HepG2 (cell line): Measurements from ENCODE around the gene ELMOD1. TPM values are rescaled to one million over a fixed set of nuclear protein-coding genes. Genes with fewer than 3 reads are reported as not detected.

Source experiments
- ATAC-seq: fragments of 200-7000 bp; cut with Tn5 transposase; 3 replicates; pipeline ENCODE4 v1.9.1; 2020; ENCODE audit warnings: mild to moderate bottlenecking, moderate library complexity
- BruUV-seq: library from RNA; stranded (reverse); fragments of 400-500 nt; replicated peaks from 2 replicates; lab custom pipeline; 2021; lab: Mats Ljungman, UMichigan
- CTCF ChIA-PET: fragments of 300-600 bp; formaldehyde crosslinking; extraction: SDS; loops from one replicate; lab custom pipeline; 2021; ENCODE audit warnings: low total read pairs, inconsistent platforms, low intra/inter-chr PET ratio; lab: Yijun Ruan, JAX
- POLR2A ChIA-PET: fragments of 350-600 bp; sonication (Branson Sonifier 250); formaldehyde crosslinking; loops from one replicate; lab custom pipeline; 2020; ENCODE audit warnings: antibody characterized with exemption, inconsistent platforms; lab: Yijun Ruan, JAX
- DNase-seq: peaks from one replicate; pipeline ENCODE4 v3.0.0-alpha.2; 2015; ENCODE audit warnings: low spot score
- FAIRE-seq: peaks from 3 replicates; lab custom pipeline; 2011; peaks lifted over from hg19 to GRCh38; lab: Jason Lieb, UNC
- H2AFZ ChIP-seq: one replicate; pipeline ENCODE4 v1.6.1; 2011; ENCODE audit warnings: low read length, inconsistent platforms
- H3K27ac ChIP-seq: fragments of 300-600 bp; 3 replicates; pipeline ENCODE4 v1.8.0; 2011; ENCODE audit warnings: mixed run types, mild to moderate bottlenecking, mixed read lengths, low read length, inconsistent platforms; ENCODE audit not compliant: insufficient read depth; ENCODE audit errors: extremely low read length
- H3K27me3 ChIP-seq, 2 experiments: fragments of 200-600 bp in 1 of 2; 2 replicates in 1 of 2; 3 replicates in 1 of 2; pipeline versions ENCODE4 v1.6.0 to v1.8.0; 2011; ENCODE audit warnings: low read length in 2 of 2, mild to moderate bottlenecking in 2 of 2, moderate library complexity in 2 of 2, inconsistent platforms in 1 of 2; ENCODE audit not compliant: insufficient read depth in 2 of 2, control insufficient read depth in 1 of 2
- H3K36me3 ChIP-seq, 2 experiments: fragments of 200-600 bp in 1 of 2; replicated peaks in 1 of 2; 2 replicates in 1 of 2; 3 replicates in 1 of 2; pipeline versions ENCODE4 v1.5.1 to v1.8.0; 2011; ENCODE audit warnings: low read length in 2 of 2, inconsistent platforms in 1 of 2; ENCODE audit not compliant: insufficient read depth in 2 of 2, control insufficient read depth in 1 of 2
- H3K4me1 ChIP-seq: 2 replicates; pipeline ENCODE4 v1.5.1; 2012; ENCODE audit warnings: low read length, inconsistent platforms; ENCODE audit not compliant: insufficient read depth
- H3K4me2 ChIP-seq: 2 replicates; pipeline ENCODE4 v1.6.0; 2011; ENCODE audit warnings: low read depth, low read length, inconsistent platforms
- H3K4me3 ChIP-seq, 3 experiments: fragments of 200-600 bp in 1 of 3; sonication (generic), shearing (Covaris generic) in 1 of 3; replicated peaks in 1 of 3; 2 replicates each; pipeline ENCODE4 v1.5.1; 2011 to 2016; ENCODE audit warnings: low read length in 3 of 3, inconsistent platforms in 2 of 3, low read depth in 2 of 3, mild to moderate bottlenecking in 2 of 3, control low read depth in 1 of 3, mixed read lengths in 1 of 3; ENCODE audit not compliant: insufficient read depth in 1 of 3
- H3K79me2 ChIP-seq: one replicate; pipeline ENCODE4 v1.6.1; 2011; ENCODE audit warnings: low read length, inconsistent platforms; ENCODE audit not compliant: insufficient read depth
- H3K9ac ChIP-seq: 2 replicates; pipeline ENCODE4 v1.6.0; 2011; ENCODE audit warnings: mild to moderate bottlenecking, low read depth, low read length, inconsistent platforms; ENCODE audit not compliant: insufficient read depth
- H3K9me3 ChIP-seq: 2 replicates; pipeline ENCODE4 v1.5.1; 2012; ENCODE audit warnings: mild to moderate bottlenecking, low read length
- H4K20me1 ChIP-seq: 2 replicates; pipeline ENCODE4 v1.6.0; 2011; ENCODE audit warnings: inconsistent platforms, mild to moderate bottlenecking, low read length, moderate library complexity; ENCODE audit not compliant: insufficient read depth
- AGO1 ChIP-seq: fragments of 200-400 bp; formaldehyde crosslinking; IDR thresholded peaks from 2 replicates; pipeline ENCODE4 v1.6.1; 2017; ENCODE audit warnings: mild to moderate bottlenecking, low read depth, low read length, moderate library complexity; ENCODE audit not compliant: poor library complexity, severe bottlenecking
- KDM2A ChIP-seq: sonication (generic); formaldehyde crosslinking; IDR thresholded peaks from 2 replicates; pipeline ENCODE4 v1.4.0; 2020; ENCODE audit warnings: low read depth, missing genetic modification reagents, borderline replicate concordance
- MEIS1 ChIP-seq: sonication (generic); formaldehyde crosslinking; IDR thresholded peaks from 2 replicates; pipeline ENCODE4 v1.9.0; 2021; ENCODE audit warnings: mild to moderate bottlenecking, missing genetic modification reagents, moderate library complexity, borderline replicate concordance
- MNT ChIP-seq: fragments of 450-650 bp; IDR thresholded peaks from 2 replicates; pipeline ENCODE4 v1.6.1; 2016
- NFRKB ChIP-seq: fragments of 450-650 bp; IDR thresholded peaks from 2 replicates; pipeline ENCODE4 v1.6.1; 2017
- POLR2AphosphoS2 ChIP-seq: IDR thresholded peaks from 2 replicates; pipeline ENCODE4 v1.6.1; 2011; ENCODE audit warnings: low read depth, low read length, improper control_type of control experiment
- PPARG ChIP-seq: conservative IDR thresholded peaks from 2 replicates; pipeline ENCODE4 v1.6.1; 2016; ENCODE audit warnings: missing biosample characterization, missing genetic modification reagents
- SATB2 ChIP-seq: sonication (generic); formaldehyde crosslinking; IDR thresholded peaks from 2 replicates; pipeline ENCODE4 v1.5.0; 2020; ENCODE audit warnings: missing genetic modification reagents
- SETDB1 ChIP-seq: sonication (generic); formaldehyde crosslinking; IDR thresholded peaks from 2 replicates; pipeline ENCODE4 v1.5.1; 2020; ENCODE audit warnings: missing genetic modification reagents, mild to moderate bottlenecking, borderline replicate concordance
- THYN1 ChIP-seq: sonication (generic); formaldehyde crosslinking; IDR thresholded peaks from 2 replicates; pipeline ENCODE4 v1.8.1; 2023; ENCODE audit warnings: low read depth, mild to moderate bottlenecking, moderate library complexity, missing genetic modification reagents, borderline replicate concordance
- TSC22D2 ChIP-seq: sonication (generic); formaldehyde crosslinking; IDR thresholded peaks from 2 replicates; pipeline ENCODE4 v1.5.1; 2020; ENCODE audit warnings: missing genetic modification reagents, mild to moderate bottlenecking, borderline replicate concordance
- XRCC5 ChIP-seq: fragments of 200-400 bp; formaldehyde crosslinking; optimal IDR thresholded peaks from 2 replicates; pipeline ENCODE3; 2017; ENCODE audit warnings: mild to moderate bottlenecking, low read length
- ZNF530 ChIP-seq: sonication (generic); formaldehyde crosslinking; IDR thresholded peaks from 2 replicates; pipeline ENCODE4 v1.5.0; 2020; ENCODE audit warnings: low read depth, mild to moderate bottlenecking, missing genetic modification reagents
- ZNF775 ChIP-seq: sonication (generic); formaldehyde crosslinking; IDR thresholded peaks from 2 replicates; pipeline ENCODE4 v1.4.0; 2020; ENCODE audit warnings: missing genetic modification reagents, mild to moderate bottlenecking, moderate library complexity, borderline replicate concordance
- ZSCAN21 ChIP-seq: sonication (generic); formaldehyde crosslinking; IDR thresholded peaks from 2 replicates; pipeline ENCODE4 v1.8.0; 2022; ENCODE audit warnings: mild to moderate bottlenecking, missing genetic modification reagents, moderate library complexity, borderline replicate concordance
- WGBS: methylation state at CpG from one replicate; pipeline ENCODE4 v1.1.6; 2017; ENCODE audit warnings: low lambda C conversion rate; 5-methylcytosine and 5-hydroxymethylcytosine counted together
- in situ Hi-C: cut with HindIII; loops from 2 replicates; pipeline ENCODE4 v1.10.0; 2017; ENCODE audit warnings: low pct_unique_long_range_greater_than_20kb; ENCODE audit not compliant: extremely low pct_ligation_motif_present
- intact Hi-C: fragments of 100-400 bp; cut with micrococcal nuclease; formaldehyde crosslinking; loops from one replicate; pipeline ENCODE4 v1.10.0; 2022; ENCODE audit not compliant: unreplicated experiment
- polyA plus RNA-seq, 8 experiments: library from polyadenylated mRNA; depleted of rRNA in 3 of 8; stranded (reverse) in 7 of 8; unstranded in 1 of 8; fragments of >200 nt; fragmentation: Illumina TruSeq in 4 of 8; extraction: Trizol in 4 of 8; gene quantifications; 2 replicates each; pipeline versions ENCODE4 v1.2.1 to v1.2.3, GENCODE V29; 2011 to 2016; ENCODE audit warnings: low read depth in 4 of 8, missing spikeins in 1 of 8, mixed read lengths in 1 of 8; ENCODE audit not compliant: insufficient read depth in 1 of 8
- total RNA-seq, 5 experiments: library from RNA; depleted of rRNA; stranded (reverse); fragments of >200 nt; fragmentation: Illumina TruSeq; extraction: Trizol; gene quantifications; 2 replicates each; pipeline ENCODE4 v1.2.3, GENCODE V29; 2016; ENCODE audit warnings: low read depth in 1 of 5
- TF ChIP-seq, protein P1 (sequence below): sonication (generic); formaldehyde crosslinking; IDR thresholded peaks from 2 replicates; pipeline ENCODE4 v1.9.0; 2022; ENCODE audit warnings: low read depth, missing genetic modification reagents

ELMOD1 gene
- total and polyA plus RNA-seq, 2 of the 13 experiments (the other 11 are each of a cell fraction or from before 2014, with no cell fraction given), result not detected

- WGBS, result 0% methylated on average over 3 of the region's 3 CpGs
- no TSS peak for BruUV-seq
These were observed 113.5 kb downstream of the ELMOD1 start for GRCh38 chr11:107704451-107704850.

GRCh38 chr11:107705027-107705426 is 114.1 kb downstream of the ELMOD1 start:
- no peak overlapping the region for H3K4me2 ChIP-seq
- no peak overlapping the region for H3K4me3 ChIP-seq
- TF ChIP-seq POLR2AphosphoS2, result no peak
- TF ChIP-seq TSC22D2 (CRISPR knock-in tag), result no peak
- no peak for TF ChIP-seq XRCC5
- TF ChIP-seq ZSCAN21, result no peak
- TF ChIP-seq MNT, result no peak
- TF ChIP-seq ZNF775, result no peak
- no peak for TF ChIP-seq NFRKB
- TF ChIP-seq, protein P1, sequence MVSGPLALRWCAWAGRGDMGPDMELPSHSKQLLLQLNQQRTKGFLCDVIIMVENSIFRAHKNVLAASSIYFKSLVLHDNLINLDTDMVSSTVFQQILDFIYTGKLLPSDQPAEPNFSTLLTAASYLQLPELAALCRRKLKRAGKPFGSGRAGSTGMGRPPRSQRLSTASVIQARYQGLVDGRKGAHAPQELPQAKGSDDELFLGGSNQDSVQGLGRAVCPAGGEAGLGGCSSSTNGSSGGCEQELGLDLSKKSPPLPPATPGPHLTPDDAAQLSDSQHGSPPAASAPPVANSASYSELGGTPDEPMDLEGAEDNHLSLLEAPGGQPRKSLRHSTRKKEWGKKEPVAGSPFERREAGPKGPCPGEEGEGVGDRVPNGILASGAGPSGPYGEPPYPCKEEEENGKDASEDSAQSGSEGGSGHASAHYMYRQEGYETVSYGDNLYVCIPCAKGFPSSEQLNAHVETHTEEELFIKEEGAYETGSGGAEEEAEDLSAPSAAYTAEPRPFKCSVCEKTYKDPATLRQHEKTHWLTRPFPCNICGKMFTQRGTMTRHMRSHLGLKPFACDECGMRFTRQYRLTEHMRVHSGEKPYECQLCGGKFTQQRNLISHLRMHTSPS (CRISPR knock-in tag), result no peak
- no peak for TF ChIP-seq PPARG
- no peak for TF ChIP-seq ZNF530 (CRISPR knock-in tag)
- no peak for TF ChIP-seq MEIS1
- ATAC-seq (no peak), DNase-seq (no peak), FAIRE-seq (no peak)
- 7% methylated on average over 2 of the region's 2 CpGs for WGBS
- no peak overlapping the region for H3K9ac ChIP-seq
- H3K36me3 ChIP-seq, result no peaks in the 10 kb centered on the region
- no peaks in the 10 kb centered on the region for H3K9me3 ChIP-seq
- no peak overlapping the region for H2AFZ ChIP-seq
- POLR2A ChIA-PET, result no interaction called here
- BruUV-seq, result no TSS peak
- peaks cover 0 to 10% of the 10 kb centered on the region in 2 experiments; a peak in 3 of 5 replicates for H3K27me3 ChIP-seq
- no peaks in the 10 kb centered on the region for H4K20me1 ChIP-seq
- in situ Hi-C loops, result no loop called here
- no peaks in the 10 kb centered on the region for H3K79me2 ChIP-seq
- intact Hi-C loops, result no loop called here
- CTCF ChIA-PET, result no interaction called here
- no peaks in the 10 kb centered on the region for H3K4me1 ChIP-seq
- H3K27ac ChIP-seq, result no peak overlapping the region

More at GRCh38 chr11:107704451-107704850, 113.5 kb downstream of the ELMOD1 start:
- POLR2A ChIA-PET, result no interaction called here
- Histone ChIP-seq H4K20me1 (no peaks in the 10 kb centered on the region), H3K9ac (no peak overlapping the region), H3K27ac (no peak overlapping the region), H3K79me2 (no peaks in the 10 kb centered on the region), H3K4me3 (no peak overlapping the region), H3K27me3 (peaks cover 0 to 10% of the 10 kb centered on the region in 2 experiments; a peak in 3 of 5 replicates), H3K4me1 (no peaks in the 10 kb centered on the region), H3K4me2 (no peak overlapping the region), H3K9me3 (no peaks in the 10 kb centered on the region), H3K36me3 (no peaks in the 10 kb centered on the region), H2AFZ (no peak overlapping the region)
- TF ChIP-seq AGO1 (no peak), SETDB1 (no peak), SATB2 (no peak), KDM2A (CRISPR knock-in tag) (no peak), THYN1 (CRISPR knock-in tag) (no peak)
- ATAC-seq, result no peak
- no peak for DNase-seq
- in situ Hi-C loops, result no loop called here
- intact Hi-C loops, result no loop called here
- CTCF ChIA-PET, result no interaction called here
- no peak for FAIRE-seq
